Neural progenitor cell (in vitro differentiated cells): Measurements from ENCODE around the gene PNPLA6. TPM values are rescaled to one million over a fixed set of nuclear protein-coding genes. Genes with fewer than 3 reads are reported as not detected.
A peak's percentile ranks its signal among the peaks of the same experiment; 100 is the strongest.

Experiments
- DNase-seq: peaks from one replicate; pipeline ENCODE4 v3.0.0-alpha.2; 2016; ENCODE audit warnings: low spot score
- H2AFZ ChIP-seq: fragments of 200-600 bp; sonication (generic); replicated peaks from 2 replicates; pipeline ENCODE4 v1.6.1; 2016; ENCODE audit warnings: antibody characterized with exemption
- H3F3A ChIP-seq: fragments of 200-600 bp; sonication (generic); 2 replicates; pipeline ENCODE4 v1.6.1; 2016; ENCODE audit warnings: antibody characterized with exemption, low read depth
- H3K27ac ChIP-seq: fragments of 200-600 bp; sonication (generic); 2 replicates; pipeline ENCODE4 v1.5.1; 2016; ENCODE audit warnings: mild to moderate bottlenecking
- H3K27me3 ChIP-seq: fragments of 200-600 bp; sonication (generic); 2 replicates; pipeline ENCODE4 v1.6.1; 2016; ENCODE audit warnings: mild to moderate bottlenecking, moderate library complexity
- H3K36me3 ChIP-seq: fragments of 200-600 bp; sonication (generic); 2 replicates; pipeline ENCODE4 v1.5.1; 2016
- H3K4me1 ChIP-seq: fragments of 200-600 bp; sonication (generic); 2 replicates; pipeline ENCODE4 v1.6.1; 2016; ENCODE audit warnings: mixed run types
- H3K4me2 ChIP-seq: fragments of 200-600 bp; sonication (generic); 2 replicates; pipeline ENCODE4 v1.6.1; 2016
- H3K4me3 ChIP-seq: fragments of 200-600 bp; sonication (generic); 2 replicates; pipeline ENCODE4 v1.5.1; 2016
- H3K79me2 ChIP-seq: fragments of 200-600 bp; sonication (generic); 2 replicates; pipeline ENCODE4 v1.6.1; 2016; ENCODE audit warnings: low read depth
- H3K9ac ChIP-seq: fragments of 200-600 bp; sonication (generic); 2 replicates; pipeline ENCODE4 v1.6.1; 2016
- H3K9me3 ChIP-seq: fragments of 200-600 bp; sonication (generic); 2 replicates; pipeline ENCODE4 v1.5.1; 2016; ENCODE audit warnings: low read depth
- H4K20me1 ChIP-seq: fragments of 200-600 bp; sonication (generic); 2 replicates; pipeline ENCODE4 v1.6.1; 2016; ENCODE audit warnings: low read depth
- H3K27ac Mint-ChIP-seq: 3 replicates; pipeline ENCODE4 v1.8.0; 2021; ENCODE audit warnings: mixed read lengths
- H3K27me3 Mint-ChIP-seq: 2 replicates; pipeline ENCODE4 v1.8.0; 2022; ENCODE audit warnings: low read depth, mild to moderate bottlenecking, inconsistent platforms, moderate library complexity, mixed read lengths; ENCODE audit not compliant: insufficient read depth
- H3K36me3 Mint-ChIP-seq: 3 replicates; pipeline ENCODE4 v1.8.0; 2021; ENCODE audit warnings: mixed read lengths
- H3K4me1 Mint-ChIP-seq: 3 replicates; pipeline ENCODE4 v1.8.0; 2021; ENCODE audit warnings: mixed read lengths
- H3K4me3 Mint-ChIP-seq: 3 replicates; pipeline ENCODE4 v1.8.0; 2021; ENCODE audit warnings: mild to moderate bottlenecking, moderate library complexity, mixed read lengths
- H3K9me3 Mint-ChIP-seq: 3 replicates; pipeline ENCODE4 v1.8.0; 2020; ENCODE audit warnings: mixed read lengths
- CTCF ChIP-seq: fragments of 200-600 bp; sonication (generic); IDR thresholded peaks from 2 replicates; pipeline ENCODE4 v1.5.1; 2017; ENCODE audit warnings: antibody characterized with exemption, mild to moderate bottlenecking
- EZH2 ChIP-seq: fragments of 200-600 bp; sonication (generic); IDR thresholded peaks from 2 replicates; pipeline ENCODE4 v1.6.1; 2017; ENCODE audit warnings: antibody characterized with exemption, mild to moderate bottlenecking, moderate library complexity
- EZH2phosphoT487 ChIP-seq: fragments of 200-600 bp; sonication (generic); IDR thresholded peaks from 2 replicates; pipeline ENCODE4 v1.6.1; 2017; ENCODE audit warnings: antibody characterized with exemption
- total RNA-seq: library from RNA; depleted of rRNA; stranded (reverse); fragments of >200 nt; gene quantifications from 2 replicates; pipeline ENCODE4 v1.2.3, GENCODE V29; 2015; ENCODE audit warnings: low replicate concordance

PNPLA6 gene
- total RNA-seq, 1 donor from 2014 or later, result 25.5 TPM

DNA sequence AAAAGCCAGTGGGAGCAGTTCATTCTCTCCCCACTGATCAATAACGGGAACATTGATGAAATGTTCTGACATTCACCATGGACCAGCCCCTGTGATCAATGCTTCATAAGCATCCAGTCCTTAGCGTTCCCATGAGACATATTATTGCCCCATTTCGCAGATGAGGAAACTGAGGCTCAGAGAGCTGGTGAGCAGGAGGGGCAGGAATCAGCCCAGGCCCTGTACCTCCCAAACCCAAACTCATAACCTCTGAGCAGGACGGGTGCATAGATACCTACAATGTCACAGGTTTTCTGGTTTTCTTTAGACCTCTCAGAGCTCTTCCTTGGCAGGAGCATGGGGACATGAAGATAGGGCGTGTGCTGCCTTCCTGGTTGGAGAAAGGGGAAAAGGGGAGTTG is 11.0 kb upstream of the PNPLA6 start:
- Mint-ChIP-seq H3K36me3 (peaks cover 2% of the 10 kb centered on the region), H3K4me3 (peak overlapping the region; percentile 50), H3K9me3 (no peaks in the 10 kb centered on the region), H3K4me1 (peaks cover 14% of the 10 kb centered on the region), H3K27me3 (peaks cover 11% of the 10 kb centered on the region), H3K27ac (no peak overlapping the region)
- no peak overlapping the region for H3K9ac ChIP-seq
- no peak for TF ChIP-seq EZH2phosphoT487
- no peak for TF ChIP-seq CTCF
- no peak for TF ChIP-seq EZH2
- H3K9me3 ChIP-seq, result no peaks in the 10 kb centered on the region
- no peak overlapping the region for H2AFZ ChIP-seq
- no peaks in the 10 kb centered on the region for H3K27me3 ChIP-seq
- no peak overlapping the region for H3K4me3 ChIP-seq
- peaks cover 11% of the 10 kb centered on the region for H3F3A ChIP-seq
- H3K4me2 ChIP-seq, result no peak overlapping the region
- H3K79me2 ChIP-seq, result no peaks in the 10 kb centered on the region
- peaks cover 10% of the 10 kb centered on the region for H3K4me1 ChIP-seq
- no peak for DNase-seq
- H3K36me3 ChIP-seq, result no peaks in the 10 kb centered on the region
- H3K27ac ChIP-seq, result no peak overlapping the region
- H4K20me1 ChIP-seq, result peaks cover 4% of the 10 kb centered on the region

DNA sequence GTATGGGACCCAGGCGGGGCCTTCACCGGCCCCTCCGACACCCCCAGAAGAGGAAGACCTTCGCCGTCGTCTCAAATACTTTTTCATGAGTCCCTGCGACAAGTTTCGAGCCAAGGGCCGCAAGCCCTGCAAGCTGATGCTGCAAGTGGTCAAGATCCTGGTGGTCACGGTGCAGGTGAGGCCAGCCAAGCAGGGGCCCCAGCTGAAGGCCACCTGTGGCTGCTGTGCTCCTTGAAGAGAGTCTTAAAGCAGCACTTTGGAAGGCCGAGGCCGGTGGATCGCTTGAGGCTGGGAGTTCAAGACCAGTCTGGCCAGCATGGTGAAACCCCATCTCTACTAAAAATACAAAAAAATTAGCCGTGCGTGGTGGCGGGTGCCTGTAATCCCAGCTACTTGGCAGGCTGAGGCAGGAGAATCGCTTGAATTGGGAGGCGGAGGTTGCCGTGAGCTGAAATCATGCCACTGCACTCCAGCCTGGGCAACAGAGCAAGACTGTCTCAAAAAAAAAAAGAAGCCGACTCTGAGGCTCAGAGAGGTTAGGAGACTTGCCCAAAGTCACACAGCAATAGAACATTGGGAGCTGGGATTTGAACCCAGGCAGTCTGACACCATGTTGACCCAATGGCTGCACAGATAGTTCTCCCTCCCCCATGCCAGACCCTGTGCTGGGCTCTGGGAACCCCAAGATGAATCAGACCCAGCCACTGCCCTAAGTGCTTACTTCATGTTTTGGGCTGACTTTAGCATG is 10.4 kb upstream of the PNPLA6 start:
- peaks cover 14% of the 10 kb centered on the region for H3K4me1 Mint-ChIP-seq
- no peak overlapping the region for H3K27ac ChIP-seq
- H2AFZ ChIP-seq, result no peak overlapping the region
- peaks cover 11% of the 10 kb centered on the region for H3F3A ChIP-seq
- no peaks in the 10 kb centered on the region for H3K36me3 ChIP-seq
- H3K4me3 ChIP-seq, result no peak overlapping the region
- no peaks in the 10 kb centered on the region for H3K9me3 ChIP-seq
- TF ChIP-seq EZH2phosphoT487, result no peak
- no peak for TF ChIP-seq EZH2
- no peak for TF ChIP-seq CTCF
- H3K27me3 ChIP-seq, result no peaks in the 10 kb centered on the region
- peaks cover 10% of the 10 kb centered on the region for H3K4me1 ChIP-seq
- H3K9me3 Mint-ChIP-seq, result no peaks in the 10 kb centered on the region
- H3K27me3 Mint-ChIP-seq, result peaks cover 10% of the 10 kb centered on the region
- no peaks in the 10 kb centered on the region for H3K79me2 ChIP-seq
- no peak overlapping the region for H3K4me2 ChIP-seq
- no peak overlapping the region for H3K9ac ChIP-seq
- peaks cover 2% of the 10 kb centered on the region for H3K36me3 Mint-ChIP-seq
- no peak overlapping the region for H3K4me3 Mint-ChIP-seq
- no peak overlapping the region for H3K27ac Mint-ChIP-seq
- peaks cover 4% of the 10 kb centered on the region for H4K20me1 ChIP-seq
- no peak for DNase-seq

GRCh38 chr19:7526059-7526929 is 9.2 kb upstream of the PNPLA6 start:
- no peak overlapping the region for H3K27ac Mint-ChIP-seq
- peaks cover 10% of the 10 kb centered on the region for H3K4me1 ChIP-seq
- H3K9me3 Mint-ChIP-seq, result no peaks in the 10 kb centered on the region
- no peaks in the 10 kb centered on the region for H3K36me3 ChIP-seq
- no peak for TF ChIP-seq EZH2
- TF ChIP-seq CTCF, result no peak
- no peak for TF ChIP-seq EZH2phosphoT487
- H3K4me2 ChIP-seq, result no peak overlapping the region
- H3K4me3 Mint-ChIP-seq, result no peak overlapping the region
- no peak for DNase-seq
- H3K4me1 Mint-ChIP-seq, result peaks cover 10% of the 10 kb centered on the region
- H3K27me3 Mint-ChIP-seq, result peaks cover 8% of the 10 kb centered on the region
- H4K20me1 ChIP-seq, result peaks cover 4% of the 10 kb centered on the region
- H3K4me3 ChIP-seq, result no peak overlapping the region
- no peak overlapping the region for H2AFZ ChIP-seq
- peaks cover 5% of the 10 kb centered on the region for H3F3A ChIP-seq
- no peaks in the 10 kb centered on the region for H3K79me2 ChIP-seq
- no peak overlapping the region for H3K9ac ChIP-seq
- no peaks in the 10 kb centered on the region for H3K9me3 ChIP-seq
- H3K27ac ChIP-seq, result no peak overlapping the region
- H3K36me3 Mint-ChIP-seq, result no peaks in the 10 kb centered on the region
- no peaks in the 10 kb centered on the region for H3K27me3 ChIP-seq
